Body of pancreas (tissue), 4 donors: ENCODE data around the gene NUCB2. TPM values are rescaled to one million over a fixed set of nuclear protein-coding genes. Genes with fewer than 3 reads are reported as not detected.
"Not testable (repeated sequence)": the region's sequence is repeated elsewhere in the genome, so short reads cannot be mapped to it uniquely, and the experiment has no call there.

Experiments
- ATAC-seq: fragments of 150-250 bp; one replicate; pipeline ENCODE4 v1.9.1; 2016
- DNase-seq, 4 donors: peaks; one replicate each; pipeline ENCODE4 v3.0.0-alpha.2; 2019
- H3K27ac ChIP-seq, 4 donors: fragments of 200-600 bp; sonication (generic); 1 replicate in 3 of 4; 2 replicates in 1 of 4; pipeline versions ENCODE4 v1.5.1 to v1.6.1; 2016 to 2019; ENCODE audit warnings: mild to moderate bottlenecking in 1 of 4, mixed read lengths in 1 of 4, moderate library complexity in 1 of 4
- H3K27me3 ChIP-seq, 2 donors: fragments of 200-600 bp; sonication (generic); one replicate each; pipeline ENCODE4 v1.6.0; 2016; ENCODE audit warnings: mild to moderate bottlenecking in 1 of 2
- H3K36me3 ChIP-seq, 2 donors: fragments of 200-600 bp; sonication (generic); replicated peaks in 1 of 2; 2 replicates each; pipeline ENCODE4 v1.5.1; 2016; ENCODE audit warnings: low read depth in 2 of 2; ENCODE audit not compliant: insufficient read depth in 1 of 2
- H3K4me1 ChIP-seq: fragments of 200-600 bp; sonication (generic); one replicate; pipeline ENCODE4 v1.6.0; 2016
- H3K4me3 ChIP-seq, 2 donors: fragments of 200-600 bp; sonication (generic); 1 replicate in 1 of 2; 2 replicates in 1 of 2; pipeline ENCODE4 v1.5.1; 2016 to 2019
- H3K9me3 ChIP-seq, 3 donors: fragments of 200-600 bp; sonication (generic); 1 replicate in 2 of 3; 2 replicates in 1 of 3; pipeline ENCODE4 v1.5.1; 2016
- POLR2A ChIP-seq, 3 donors: fragments of 450-650 bp; IDR thresholded peaks; one replicate each; pipeline ENCODE4 v1.6.1; 2016; ENCODE audit warnings: antibody characterized with exemption in 3 of 3, mild to moderate bottlenecking in 2 of 3
- WGBS, 2 donors: methylation state at CpG; one replicate each; pipeline ENCODE4 v1.1.5; 2017; 5-methylcytosine and 5-hydroxymethylcytosine counted together
- intact Hi-C: fragments of 100-400 bp; cut with DNase I; formaldehyde crosslinking; loops from one replicate; pipeline ENCODE4 v1.15.1; 2023
- total RNA-seq, 2 donors: library from RNA; depleted of rRNA; stranded (reverse); fragments of >200 nt; gene quantifications; one replicate each; pipeline ENCODE4 v1.1.0, GENCODE V29; 2016
- TF ChIP-seq, protein P1 (sequence below), 7 experiments: fragments of 450-650 bp in 4 of 7; fragments of 200-600 bp in 3 of 7; sonication (generic) in 3 of 7; IDR thresholded peaks; one replicate each; pipeline ENCODE4 v1.5.1; 2016 to 2019; ENCODE audit warnings: antibody characterized with exemption in 7 of 7

Gene NUCB2
- total RNA-seq, 2 donors from 2014 or later: 106 to 156 TPM

DNA sequence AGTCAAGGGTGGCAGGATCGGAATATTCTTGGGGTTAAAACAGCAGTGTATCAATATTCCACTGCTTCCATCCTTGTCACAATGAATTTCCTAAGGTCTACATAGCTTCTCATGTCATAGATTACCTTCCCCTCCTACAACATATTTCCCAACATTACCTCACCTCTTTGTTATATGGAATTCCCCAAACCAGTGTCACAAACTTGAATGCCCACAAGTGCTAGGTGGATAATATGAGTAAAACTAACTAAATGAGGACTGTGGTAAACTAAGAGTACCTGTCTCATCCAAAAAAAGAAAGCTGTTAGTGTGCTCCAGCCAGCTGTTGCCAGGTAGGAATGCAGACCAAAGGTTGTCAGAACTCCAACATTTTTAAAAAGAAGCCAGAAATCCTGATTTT is 17.0 kb upstream of the NUCB2 start:
- Histone ChIP-seq H3K4me1 (no peaks in the 10 kb centered on the region), H3K36me3 (no peaks in the 10 kb centered on the region), H3K4me3 (no peak overlapping the region), H3K9me3 (no peaks in the 10 kb centered on the region), H3K27me3 (no peaks in the 10 kb centered on the region), H3K27ac (no peak overlapping the region)
- WGBS, 2 donors: 81 to 100% methylated on average over 1 of the region's 1 CpG
- ATAC-seq (no peak), DNase-seq (no peak)
- TF ChIP-seq POLR2A (IDR thresholded peaks at IDR 0.05): no peak
- TF ChIP-seq, protein P1, sequence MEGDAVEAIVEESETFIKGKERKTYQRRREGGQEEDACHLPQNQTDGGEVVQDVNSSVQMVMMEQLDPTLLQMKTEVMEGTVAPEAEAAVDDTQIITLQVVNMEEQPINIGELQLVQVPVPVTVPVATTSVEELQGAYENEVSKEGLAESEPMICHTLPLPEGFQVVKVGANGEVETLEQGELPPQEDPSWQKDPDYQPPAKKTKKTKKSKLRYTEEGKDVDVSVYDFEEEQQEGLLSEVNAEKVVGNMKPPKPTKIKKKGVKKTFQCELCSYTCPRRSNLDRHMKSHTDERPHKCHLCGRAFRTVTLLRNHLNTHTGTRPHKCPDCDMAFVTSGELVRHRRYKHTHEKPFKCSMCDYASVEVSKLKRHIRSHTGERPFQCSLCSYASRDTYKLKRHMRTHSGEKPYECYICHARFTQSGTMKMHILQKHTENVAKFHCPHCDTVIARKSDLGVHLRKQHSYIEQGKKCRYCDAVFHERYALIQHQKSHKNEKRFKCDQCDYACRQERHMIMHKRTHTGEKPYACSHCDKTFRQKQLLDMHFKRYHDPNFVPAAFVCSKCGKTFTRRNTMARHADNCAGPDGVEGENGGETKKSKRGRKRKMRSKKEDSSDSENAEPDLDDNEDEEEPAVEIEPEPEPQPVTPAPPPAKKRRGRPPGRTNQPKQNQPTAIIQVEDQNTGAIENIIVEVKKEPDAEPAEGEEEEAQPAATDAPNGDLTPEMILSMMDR (IDR thresholded peaks at IDR 0.05): no peak
- intact Hi-C loops: no loop called here

- TF ChIP-seq POLR2A (IDR thresholded peaks at IDR 0.05): no peak
- TF ChIP-seq, protein P1 (IDR thresholded peaks at IDR 0.05): no peak
- DNase-seq: no peak
- no peak overlapping the region for H3K27ac ChIP-seq
- H3K36me3 ChIP-seq: no peaks in the 10 kb centered on the region
- H3K4me1 ChIP-seq: no peaks in the 10 kb centered on the region
- H3K27me3 ChIP-seq: no peaks in the 10 kb centered on the region
- H3K9me3 ChIP-seq: no peaks in the 10 kb centered on the region
- no peak overlapping the region for H3K4me3 ChIP-seq
- intact Hi-C loops: no loop called here
- no peak for ATAC-seq
Observed at GRCh38 chr11:17260020-17260419, 16.5 kb upstream of the NUCB2 start.

DNA sequence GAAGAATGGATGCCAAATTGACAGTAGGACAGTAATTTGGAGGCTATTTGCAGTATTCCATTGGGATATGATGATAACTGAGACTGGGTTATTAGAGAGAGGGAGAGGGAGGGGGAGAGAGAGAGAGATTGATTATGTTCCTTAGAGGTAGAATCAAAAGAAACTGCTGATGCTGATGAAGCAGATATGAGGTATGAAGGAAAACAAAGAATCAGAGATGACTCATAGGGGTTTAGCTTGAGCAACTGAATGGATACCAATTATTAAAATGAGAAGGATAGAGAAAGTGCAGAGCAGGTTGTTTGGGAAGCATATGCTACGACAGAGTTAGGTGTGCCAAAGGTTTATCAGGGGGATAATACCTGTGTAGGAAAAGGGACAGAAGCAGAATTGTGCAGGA is 12.8 kb upstream of the NUCB2 start:
- Histone ChIP-seq H3K4me3 (no peak overlapping the region), H3K27ac (no peak overlapping the region), H3K36me3 (no peaks in the 10 kb centered on the region), H3K9me3 (no peaks in the 10 kb centered on the region), H3K27me3 (no peaks in the 10 kb centered on the region), H3K4me1 (no peaks in the 10 kb centered on the region)
- TF ChIP-seq POLR2A (IDR thresholded peaks at IDR 0.05): no peak
- TF ChIP-seq, protein P1 (IDR thresholded peaks at IDR 0.05): no peak
- WGBS, 2 donors: 75 to 76% methylated on average over 1 of the region's 1 CpG
- DNase-seq (no peak), ATAC-seq (no peak)
- intact Hi-C loops: no loop called here

- DNase-seq (no peak), ATAC-seq (no peak)
- Histone ChIP-seq H3K4me3 (no peak overlapping the region), H3K36me3 (no peaks in the 10 kb centered on the region), H3K27ac (no peak overlapping the region), H3K4me1 (no peaks in the 10 kb centered on the region), H3K9me3 (no peaks in the 10 kb centered on the region), H3K27me3 (no peaks in the 10 kb centered on the region)
- TF ChIP-seq, protein P1 (IDR thresholded peaks at IDR 0.05): no peak
- TF ChIP-seq POLR2A (IDR thresholded peaks at IDR 0.05): no peak
- 85 to 86% methylated on average over 5 of the region's 5 CpGs for WGBS, 2 donors
- intact Hi-C loops: no loop called here
Observed at GRCh38 chr11:17266781-17267180, 9.8 kb upstream of the NUCB2 start.

GRCh38 chr11:17267576-17267975 is 9.0 kb upstream of the NUCB2 start:
- no peak for TF ChIP-seq POLR2A (IDR thresholded peaks at IDR 0.05)
- TF ChIP-seq, protein P1 (IDR thresholded peaks at IDR 0.05): no peak
- no peak for ATAC-seq
- H3K4me3 ChIP-seq: no peak overlapping the region
- H3K27me3 ChIP-seq: no peaks in the 10 kb centered on the region
- 90 to 94% methylated on average over 5 of the region's 5 CpGs for WGBS, 2 donors
- intact Hi-C loops: no loop called here
- H3K36me3 ChIP-seq: no peaks in the 10 kb centered on the region
- H3K4me1 ChIP-seq: no peaks in the 10 kb centered on the region
- DNase-seq: no peak
- no peaks in the 10 kb centered on the region for H3K9me3 ChIP-seq
- H3K27ac ChIP-seq: no peak overlapping the region

- H3K4me1 ChIP-seq, H3K4me3 ChIP-seq, H3K27ac ChIP-seq, ATAC-seq, H3K27me3 ChIP-seq, H3K9me3 ChIP-seq, DNase-seq, H3K36me3 ChIP-seq, intact Hi-C loops: not testable (repeated sequence)
- WGBS, 2 donors: 88 to 92% methylated on average over 5 of the region's 5 CpGs
Observed at GRCh38 chr11:17268500-17268899, 8.0 kb upstream of the NUCB2 start.
